HAP-1 (cell line): ENCODE results near the gene MIPEP.

Experiments
- DNase-seq, 2 experiments: peaks; one replicate each; pipeline ENCODE4 v3.0.0-alpha.2; 2016 to 2020; ENCODE audit warnings: low spot score in 2 of 2
- H3K27me3 ChIP-seq: fragments of 250-450 bp; sonication (Bioruptor Pico); 2 replicates; pipeline ENCODE4 v1.5.1; 2020; ENCODE audit warnings: low read depth, mild to moderate bottlenecking, moderate library complexity
- H3K36me3 ChIP-seq: fragments of 250-450 bp; sonication (Bioruptor Pico); replicated peaks from 2 replicates; pipeline ENCODE4 v1.5.1; 2020; ENCODE audit warnings: mild to moderate bottlenecking
- H3K4me1 ChIP-seq: fragments of 250-450 bp; sonication (Bioruptor Pico); 2 replicates; pipeline ENCODE4 v1.5.1; 2020; ENCODE audit warnings: mild to moderate bottlenecking
- H3K4me3 ChIP-seq: fragments of 250-450 bp; sonication (Bioruptor Pico); 2 replicates; pipeline ENCODE4 v1.5.1; 2020; ENCODE audit warnings: mild to moderate bottlenecking, moderate library complexity
- H3K9me3 ChIP-seq: fragments of 250-450 bp; sonication (Bioruptor Pico); 2 replicates; pipeline ENCODE4 v1.5.1; 2020; ENCODE audit warnings: mild to moderate bottlenecking, moderate library complexity
- in situ Hi-C: fragments of 300-500 bp; cut with MboI; formaldehyde crosslinking; loops from 3 replicates; pipeline ENCODE4 v1.14.3; 2020; ENCODE audit warnings: low sequenced_read_pairs, inconsistent platforms, mixed read lengths

Gene MIPEP

DNA sequence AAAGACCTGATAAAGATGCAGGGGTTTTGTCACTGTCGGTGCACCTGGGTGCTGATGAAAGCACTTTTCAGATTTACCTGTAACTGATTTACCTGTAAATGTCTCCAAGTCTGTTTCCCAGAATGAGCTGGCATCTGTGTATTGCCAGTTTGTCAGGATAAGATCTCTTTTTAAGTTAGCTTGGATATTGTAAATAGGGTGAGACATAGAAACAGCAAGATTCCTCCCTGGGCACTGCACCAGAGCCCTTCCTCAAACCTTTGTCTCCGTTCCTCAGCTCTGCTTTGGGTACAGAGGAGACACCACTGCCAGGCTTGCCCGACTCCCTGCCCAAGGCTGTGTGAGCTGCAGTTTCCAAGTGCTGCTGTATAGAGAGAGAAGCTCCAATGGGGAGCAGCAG, 160.4 kb downstream of the MIPEP start:
- Histone ChIP-seq H3K36me3 (no peaks in the 10 kb centered on the region), H3K27me3 (no peaks in the 10 kb centered on the region), H3K9me3 (no peaks in the 10 kb centered on the region), H3K4me1 (peaks cover 1% of the 10 kb centered on the region), H3K4me3 (no peak overlapping the region)
- in situ Hi-C loops: no loop called here
- no peak for DNase-seq

DNA sequence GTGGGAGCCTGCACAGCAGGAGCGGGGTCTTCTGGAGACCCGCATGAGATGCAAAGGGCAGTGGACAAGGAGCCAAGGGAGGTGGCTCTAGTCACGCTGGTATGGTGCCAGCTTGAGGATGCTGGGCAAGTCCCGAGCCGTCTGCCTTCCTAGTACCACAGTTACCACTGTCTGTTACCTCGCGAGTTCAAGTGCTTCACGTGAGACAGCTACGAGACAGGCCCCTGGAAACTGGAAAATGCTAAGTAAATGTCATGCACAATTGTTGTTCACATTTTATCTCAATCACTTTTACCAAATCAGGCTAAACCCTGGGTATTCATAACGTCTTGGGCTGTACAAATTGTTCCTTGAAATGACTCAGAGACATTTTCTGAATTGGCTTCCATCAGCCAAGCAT, 163.3 kb downstream of the MIPEP start:
- Histone ChIP-seq H3K4me3 (no peak overlapping the region), H3K4me1 (peaks cover 10% of the 10 kb centered on the region), H3K36me3 (no peaks in the 10 kb centered on the region), H3K9me3 (no peaks in the 10 kb centered on the region), H3K27me3 (no peaks in the 10 kb centered on the region)
- no peak for DNase-seq
- in situ Hi-C loops: no loop called here

GRCh38 chr13:23724196-23724970, 164.8 kb downstream of the MIPEP start:
- no peaks in the 10 kb centered on the region for H3K9me3 ChIP-seq
- in situ Hi-C loops: no loop called here
- H3K27me3 ChIP-seq: no peaks in the 10 kb centered on the region
- H3K4me3 ChIP-seq: no peak overlapping the region
- no peaks in the 10 kb centered on the region for H3K36me3 ChIP-seq
- peaks cover 10% of the 10 kb centered on the region for H3K4me1 ChIP-seq
- no peak for DNase-seq

- no peak for DNase-seq
- no peaks in the 10 kb centered on the region for H3K36me3 ChIP-seq
- no peaks in the 10 kb centered on the region for H3K27me3 ChIP-seq
- in situ Hi-C loops: no loop called here
- H3K9me3 ChIP-seq: no peaks in the 10 kb centered on the region
- H3K4me1 ChIP-seq: peaks cover 10% of the 10 kb centered on the region
- no peak overlapping the region for H3K4me3 ChIP-seq
These were observed 165.7 kb downstream of the MIPEP start for GRCh38 chr13:23723471-23723870.

- in situ Hi-C loops: no loop called here
- Histone ChIP-seq H3K4me1 (peaks cover 10% of the 10 kb centered on the region), H3K4me3 (no peak overlapping the region), H3K36me3 (no peaks in the 10 kb centered on the region), H3K9me3 (no peaks in the 10 kb centered on the region), H3K27me3 (no peaks in the 10 kb centered on the region)
- DNase-seq: no peak
These were observed 166.3 kb downstream of the MIPEP start for GRCh38 chr13:23722726-23723453.

DNA sequence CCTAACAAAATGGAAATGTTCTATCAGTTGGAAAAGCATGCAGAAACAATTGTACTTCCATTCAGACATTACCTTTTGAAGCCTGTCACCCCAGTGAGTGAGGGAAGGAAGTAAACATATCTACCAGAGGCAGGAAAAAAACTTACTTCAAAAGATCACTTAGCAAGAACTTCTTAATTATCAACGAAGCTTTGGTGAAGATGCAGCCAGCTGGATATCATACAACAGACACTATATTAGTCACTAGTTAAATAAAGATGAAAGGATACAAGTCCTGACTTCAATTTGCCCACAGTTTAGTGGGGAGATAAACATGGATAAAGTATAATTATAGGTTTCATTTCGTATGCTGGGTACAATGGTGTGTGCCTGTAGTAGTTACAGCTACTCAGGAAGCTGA, 170.2 kb downstream of the MIPEP start:
- no peaks in the 10 kb centered on the region for H3K27me3 ChIP-seq
- no peaks in the 10 kb centered on the region for H3K36me3 ChIP-seq
- H3K4me1 ChIP-seq: peaks cover 10% of the 10 kb centered on the region
- in situ Hi-C loops: no loop called here
- no peaks in the 10 kb centered on the region for H3K9me3 ChIP-seq
- no peak for DNase-seq
- no peak overlapping the region for H3K4me3 ChIP-seq

GRCh38 chr13:23716401-23716800, 172.8 kb downstream of the MIPEP start:
- Histone ChIP-seq H3K36me3 (no peaks in the 10 kb centered on the region), H3K4me3 (no peak overlapping the region), H3K9me3 (no peaks in the 10 kb centered on the region), H3K27me3 (no peaks in the 10 kb centered on the region), H3K4me1 (no peaks in the 10 kb centered on the region)
- DNase-seq: no peak
- in situ Hi-C loops: no loop called here

- in situ Hi-C loops: no loop called here
These were observed 173.4 kb downstream of the MIPEP start for GRCh38 chr13:23715762-23716235.

DNA sequence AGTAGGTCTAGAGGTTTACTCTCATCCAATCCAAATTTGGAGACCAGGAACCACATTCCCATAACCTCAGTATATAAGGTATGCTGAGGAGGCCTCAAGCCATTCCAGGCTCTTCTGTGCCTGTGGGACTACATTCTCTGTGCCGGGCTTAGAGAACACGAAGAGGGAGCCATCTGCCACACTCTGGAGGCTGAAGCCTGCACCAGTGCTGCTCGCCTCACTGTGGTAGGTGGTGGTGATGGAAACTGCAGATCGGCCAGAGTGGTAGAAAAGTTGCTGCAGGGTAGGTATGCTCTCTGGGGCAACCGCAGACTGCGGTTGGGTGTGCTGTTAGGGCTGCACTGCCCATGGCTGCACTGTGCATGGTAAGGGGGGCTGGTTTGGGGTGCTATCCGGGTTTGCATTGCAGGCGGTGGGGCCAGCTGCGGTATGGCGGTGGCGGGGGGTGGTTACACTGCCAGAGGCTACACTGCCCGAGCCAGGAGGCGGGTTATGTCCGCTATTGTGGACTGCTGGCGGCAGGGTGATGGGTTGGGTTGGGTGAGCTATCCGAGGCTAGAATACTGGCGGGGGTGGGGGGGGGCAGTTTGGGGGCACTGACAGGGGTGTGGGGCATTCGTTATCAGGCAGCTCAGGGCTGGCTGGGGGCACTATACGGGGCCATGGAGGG, 174.0 kb downstream of the MIPEP start:
- H3K27me3 ChIP-seq: no peaks in the 10 kb centered on the region
- H3K4me3 ChIP-seq: no peak overlapping the region
- no peaks in the 10 kb centered on the region for H3K36me3 ChIP-seq
- no peaks in the 10 kb centered on the region for H3K4me1 ChIP-seq
- in situ Hi-C loops: no loop called here
- no peak for DNase-seq
- no peaks in the 10 kb centered on the region for H3K9me3 ChIP-seq

More at GRCh38 chr13:23715762-23716235, 173.4 kb downstream of the MIPEP start:
- H3K4me1 ChIP-seq: no peaks in the 10 kb centered on the region
- no peak overlapping the region for H3K4me3 ChIP-seq
- no peaks in the 10 kb centered on the region for H3K9me3 ChIP-seq
- DNase-seq: peak in 1 of 2 experiments; percentile 54
- H3K27me3 ChIP-seq: no peaks in the 10 kb centered on the region
- H3K36me3 ChIP-seq: no peaks in the 10 kb centered on the region

DNA sequence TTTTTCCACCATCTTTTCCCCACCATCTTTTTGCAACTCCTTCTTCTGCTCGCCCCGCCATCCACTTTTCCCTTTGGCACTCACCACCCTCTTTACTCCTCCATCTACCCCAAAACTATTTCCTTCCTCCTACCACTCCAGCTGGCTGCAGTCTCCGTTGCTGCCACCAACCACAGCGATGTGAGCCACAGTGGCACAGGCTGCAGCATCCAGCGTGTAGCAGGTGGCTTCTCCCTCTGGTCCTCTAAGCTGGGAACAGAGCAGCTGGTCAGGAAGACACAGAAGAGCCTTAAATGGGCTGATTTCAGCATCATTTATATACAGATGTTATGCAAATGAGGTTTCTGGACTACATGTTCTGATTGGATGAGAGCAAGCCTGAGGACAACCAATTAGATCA, 174.5 kb downstream of the MIPEP start:
- no peaks in the 10 kb centered on the region for H3K36me3 ChIP-seq
- no peaks in the 10 kb centered on the region for H3K27me3 ChIP-seq
- in situ Hi-C loops: no loop called here
- no peaks in the 10 kb centered on the region for H3K9me3 ChIP-seq
- no peaks in the 10 kb centered on the region for H3K4me1 ChIP-seq
- H3K4me3 ChIP-seq: no peak overlapping the region
- no peak for DNase-seq

GRCh38 chr13:23711355-23711754, 177.8 kb downstream of the MIPEP start:
- DNase-seq: no peak
- in situ Hi-C loops: no loop called here
- Histone ChIP-seq H3K4me3 (no peak overlapping the region), H3K36me3 (no peaks in the 10 kb centered on the region), H3K4me1 (no peaks in the 10 kb centered on the region), H3K9me3 (no peaks in the 10 kb centered on the region), H3K27me3 (no peaks in the 10 kb centered on the region)

DNA sequence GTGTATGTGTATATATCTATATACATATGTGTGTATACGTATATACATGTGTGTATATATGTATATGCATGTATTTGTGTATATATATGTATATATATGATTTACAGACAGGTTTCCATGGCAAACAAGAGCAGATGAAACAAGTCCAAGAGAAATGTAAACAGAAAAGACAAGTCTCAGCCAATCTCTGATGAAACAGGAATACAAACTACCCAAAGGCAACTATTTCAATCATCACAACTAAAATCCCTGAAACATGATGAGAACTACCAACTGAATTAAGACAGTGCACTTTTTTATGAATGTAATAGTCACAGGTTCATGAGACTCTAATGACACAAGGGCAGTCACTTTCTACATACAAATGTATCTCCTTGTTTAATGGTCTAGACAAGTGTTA, 178.8 kb downstream of the MIPEP start:
- no peak for DNase-seq
- Histone ChIP-seq H3K36me3 (no peaks in the 10 kb centered on the region), H3K27me3 (no peaks in the 10 kb centered on the region), H3K4me1 (no peaks in the 10 kb centered on the region; the same call in 1 of the 2 replicates), H3K4me3 (no peak overlapping the region), H3K9me3 (no peaks in the 10 kb centered on the region)
- in situ Hi-C loops: no loop called here

- Histone ChIP-seq H3K27me3 (no peaks in the 10 kb centered on the region), H3K9me3 (no peaks in the 10 kb centered on the region), H3K4me1 (no peaks in the 10 kb centered on the region; the same call in 1 of the 2 replicates), H3K36me3 (no peaks in the 10 kb centered on the region), H3K4me3 (no peak overlapping the region)
- DNase-seq: no peak
- in situ Hi-C loops: no loop called here
These were observed 179.7 kb downstream of the MIPEP start for GRCh38 chr13:23709536-23709935.

- H3K9me3 ChIP-seq: no peaks in the 10 kb centered on the region
- in situ Hi-C loops: no loop called here
- H3K27me3 ChIP-seq: no peaks in the 10 kb centered on the region
- H3K4me3 ChIP-seq: no peak overlapping the region
- peak in 1 of 2 experiments; percentile 13 for DNase-seq
- peaks cover 7% of the 10 kb centered on the region for H3K4me1 ChIP-seq
- H3K36me3 ChIP-seq: no peaks in the 10 kb centered on the region
These were observed 181.5 kb downstream of the MIPEP start for GRCh38 chr13:23707674-23708073.
